GM12864 (cell line): ENCODE results near the gene COL18A1.

Source experiments
- DNase-seq: peaks from one replicate; pipeline ENCODE4 v3.0.0-alpha.2; 2011; ENCODE audit warnings: low read depth
- H3K4me3 ChIP-seq: 2 replicates; pipeline ENCODE4 v1.5.1; 2011; ENCODE audit warnings: mild to moderate bottlenecking, low read depth, low read length, control low read depth
- TF ChIP-seq, protein P1 (sequence below): IDR thresholded peaks from 2 replicates; pipeline ENCODE4 v1.5.1; 2011; ENCODE audit warnings: low read depth, mild to moderate bottlenecking, moderate library complexity, low read length, control low read depth, inconsistent platforms; ENCODE audit errors: missing control alignments

The COL18A1 gene

DNA sequence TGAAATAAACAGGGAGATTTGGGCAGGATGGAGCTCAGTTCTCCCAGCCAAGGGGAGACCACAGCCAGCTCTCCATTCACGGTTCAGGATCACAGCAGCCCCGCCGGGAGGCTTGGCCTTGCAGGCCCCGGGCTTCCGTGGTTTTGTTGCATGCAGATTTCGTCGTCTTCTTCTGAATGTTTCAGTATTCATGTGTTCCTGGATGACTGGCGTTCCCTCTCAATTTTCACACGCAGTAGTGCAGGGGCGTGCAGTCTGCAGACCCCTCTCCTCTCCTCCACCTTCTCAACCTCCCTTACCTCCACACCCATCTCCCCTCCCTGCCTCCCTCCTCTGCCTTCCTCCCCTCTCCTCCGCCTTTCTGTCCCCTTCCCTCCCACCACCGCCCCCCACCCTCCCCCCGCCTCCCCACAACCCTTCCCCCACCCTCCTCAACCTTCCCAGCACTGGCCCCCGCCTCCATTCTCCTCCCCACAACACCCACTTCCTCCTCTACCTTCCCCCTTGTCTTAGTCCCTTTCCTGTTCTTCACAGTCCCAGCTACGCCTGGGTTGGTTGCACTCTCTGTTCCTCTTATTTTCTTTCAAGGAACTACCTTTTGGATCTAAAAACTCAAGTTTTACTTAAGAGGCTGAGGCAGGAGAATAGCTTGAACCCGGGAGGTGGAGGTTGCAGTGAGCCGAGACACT, 145.7 kb downstream of the COL18A1 start:
- DNase-seq = peak; percentile 84
- TF ChIP-seq, protein P1, sequence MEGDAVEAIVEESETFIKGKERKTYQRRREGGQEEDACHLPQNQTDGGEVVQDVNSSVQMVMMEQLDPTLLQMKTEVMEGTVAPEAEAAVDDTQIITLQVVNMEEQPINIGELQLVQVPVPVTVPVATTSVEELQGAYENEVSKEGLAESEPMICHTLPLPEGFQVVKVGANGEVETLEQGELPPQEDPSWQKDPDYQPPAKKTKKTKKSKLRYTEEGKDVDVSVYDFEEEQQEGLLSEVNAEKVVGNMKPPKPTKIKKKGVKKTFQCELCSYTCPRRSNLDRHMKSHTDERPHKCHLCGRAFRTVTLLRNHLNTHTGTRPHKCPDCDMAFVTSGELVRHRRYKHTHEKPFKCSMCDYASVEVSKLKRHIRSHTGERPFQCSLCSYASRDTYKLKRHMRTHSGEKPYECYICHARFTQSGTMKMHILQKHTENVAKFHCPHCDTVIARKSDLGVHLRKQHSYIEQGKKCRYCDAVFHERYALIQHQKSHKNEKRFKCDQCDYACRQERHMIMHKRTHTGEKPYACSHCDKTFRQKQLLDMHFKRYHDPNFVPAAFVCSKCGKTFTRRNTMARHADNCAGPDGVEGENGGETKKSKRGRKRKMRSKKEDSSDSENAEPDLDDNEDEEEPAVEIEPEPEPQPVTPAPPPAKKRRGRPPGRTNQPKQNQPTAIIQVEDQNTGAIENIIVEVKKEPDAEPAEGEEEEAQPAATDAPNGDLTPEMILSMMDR = no peak
- peak overlapping the region; percentile 5 for H3K4me3 ChIP-seq

GRCh38 chr21:45551316-45551715, 146.4 kb downstream of the COL18A1 start:
- peak; percentile 27 for DNase-seq
- H3K4me3 ChIP-seq = no peak overlapping the region; the same call in 1 of the 2 replicates
- TF ChIP-seq, protein P1 = no peak

DNA sequence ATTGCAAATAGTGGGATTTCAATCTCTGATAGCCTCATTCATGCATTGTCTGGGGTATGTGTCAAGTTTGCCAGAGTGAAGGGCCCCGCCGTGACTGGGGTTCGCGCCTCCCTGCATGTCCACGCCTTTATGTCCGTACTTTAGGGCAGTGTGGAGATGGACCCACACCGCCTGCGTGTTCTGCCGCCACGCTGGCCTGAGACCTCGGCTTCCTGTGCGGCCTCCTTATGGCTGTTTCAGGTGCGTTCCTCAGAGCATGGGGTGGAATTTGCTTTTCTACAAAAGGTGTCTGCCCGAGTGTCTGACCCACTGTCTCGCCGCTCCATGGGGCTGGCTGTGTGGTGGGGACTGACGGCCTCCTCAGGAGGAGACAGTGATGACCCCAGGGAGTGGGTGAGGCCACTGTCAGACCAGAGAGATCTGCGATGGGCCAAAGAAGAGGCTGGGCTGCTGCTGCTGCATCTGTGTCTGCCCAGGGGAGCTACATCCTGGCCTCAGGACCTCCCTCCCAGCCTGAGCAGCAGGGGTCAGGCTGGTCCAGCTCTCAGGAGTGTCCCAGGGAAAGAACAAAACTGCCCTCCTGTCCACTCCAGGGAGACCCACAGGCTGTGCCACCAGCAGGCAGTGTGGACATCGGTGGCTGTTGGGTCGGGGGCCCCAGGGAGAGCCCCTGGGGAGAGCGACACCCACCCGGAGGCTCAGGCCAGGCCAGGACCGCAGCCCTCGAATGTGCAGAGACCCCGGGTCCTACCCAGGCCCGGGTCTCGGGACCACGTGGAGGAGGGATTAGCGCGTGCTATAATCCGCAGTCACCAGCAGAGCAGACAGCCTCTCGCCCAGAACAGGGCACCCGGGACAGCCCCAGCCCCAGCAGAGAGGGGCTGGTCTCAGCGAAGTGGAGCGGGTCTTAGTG, 147.1 kb downstream of the COL18A1 start:
- TF ChIP-seq, protein P1 = no peak
- H3K4me3 ChIP-seq = no peak overlapping the region
- DNase-seq = no peak

DNA sequence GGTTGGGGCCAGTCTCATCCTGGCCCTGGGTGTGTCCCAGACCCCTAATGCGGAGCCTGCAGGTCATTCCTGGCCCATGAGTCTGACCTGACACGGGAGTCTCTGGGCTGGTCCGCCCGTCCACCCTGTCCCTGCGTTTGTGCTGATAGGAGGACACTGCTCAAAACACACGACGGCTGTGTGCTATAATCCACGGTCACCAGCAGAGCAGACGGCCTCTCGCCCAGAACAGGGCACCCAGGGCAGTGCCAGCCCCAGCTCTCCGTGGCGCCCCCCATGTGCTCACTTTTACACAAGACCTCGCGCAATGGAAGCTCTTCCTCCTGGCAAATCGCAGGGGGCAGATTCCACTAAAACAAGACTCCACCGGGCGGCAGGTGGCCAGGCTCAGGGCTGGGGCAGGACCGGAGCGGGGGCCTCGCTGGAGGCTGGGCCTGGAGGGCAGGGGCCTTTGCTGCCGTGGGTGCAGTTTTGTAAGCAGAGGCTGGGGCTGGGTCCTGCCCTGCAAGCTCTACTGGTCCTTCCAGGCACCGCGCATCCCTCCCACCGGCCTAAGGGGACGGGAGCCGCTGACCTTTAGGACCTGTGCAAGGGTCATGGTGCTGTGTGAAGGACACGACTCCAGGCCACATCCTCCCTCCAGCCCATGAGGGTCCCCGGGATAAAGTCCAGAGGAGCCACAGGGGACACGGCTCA, 147.9 kb downstream of the COL18A1 start:
- no peak overlapping the region for H3K4me3 ChIP-seq
- TF ChIP-seq, protein P1 = no peak
- no peak for DNase-seq

DNA sequence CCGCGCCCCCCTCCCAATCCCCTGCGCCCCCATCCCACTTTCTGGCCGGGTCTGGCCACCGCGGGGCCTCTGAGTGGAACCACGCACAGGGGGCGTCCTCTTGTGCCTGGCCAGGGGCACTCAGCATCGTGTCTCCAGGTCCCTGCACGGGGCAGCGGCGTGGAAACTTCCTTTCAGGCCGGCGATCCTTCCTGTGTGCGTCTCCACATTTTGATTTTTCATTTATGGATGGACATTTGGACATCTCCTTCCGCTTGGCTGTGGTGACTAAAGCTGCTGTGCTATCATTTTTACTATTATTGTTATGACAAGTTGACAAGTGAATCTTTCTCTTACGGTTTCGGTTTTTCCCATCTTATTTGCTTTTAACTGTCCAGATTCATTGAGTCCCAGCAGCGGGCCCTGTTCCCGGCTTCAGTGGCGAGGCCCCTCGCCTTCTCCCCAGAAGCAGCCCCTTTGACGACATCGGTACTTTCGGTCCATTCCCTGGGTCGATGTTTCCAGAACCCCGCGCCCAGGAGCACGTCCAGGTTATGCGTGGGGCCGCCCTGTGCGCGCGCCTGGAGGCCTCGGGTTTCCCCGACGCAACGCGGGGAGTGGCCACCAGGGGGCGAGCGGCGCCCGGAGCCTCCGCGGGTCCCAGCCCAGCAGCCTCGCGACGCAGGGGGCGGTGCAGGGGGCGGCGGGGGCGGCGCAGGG, 149.7 kb downstream of the COL18A1 start:
- peak overlapping the region; percentile 55 for H3K4me3 ChIP-seq
- TF ChIP-seq, protein P1 = peak; percentile 67
- DNase-seq = no peak

DNA sequence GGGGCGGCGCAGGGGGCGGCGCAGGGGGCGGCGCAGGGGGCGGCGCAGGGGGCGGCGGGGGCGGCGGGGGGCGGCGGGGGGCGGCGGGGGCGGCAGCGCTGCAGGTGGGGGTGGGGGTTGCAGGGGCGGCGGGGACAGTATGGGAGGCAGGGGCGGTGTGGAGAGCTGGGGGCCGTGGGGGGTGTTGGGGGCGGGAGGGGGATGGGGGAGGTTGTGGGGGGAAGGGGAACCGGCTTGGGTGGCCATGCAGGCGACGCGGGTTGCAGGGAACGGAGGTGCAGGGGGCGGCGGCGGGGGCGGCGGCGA, 150.2 kb downstream of the COL18A1 start:
- no peak for DNase-seq
- no peak overlapping the region for H3K4me3 ChIP-seq
- TF ChIP-seq, protein P1 = no peak
